Embryonic facial prominence (tissue), 1 donor: ENCODE measurements around the gene TCFL5.

Experiments
- DNase-seq: peaks from one replicate; pipeline ENCODE4 v3.0.0-alpha.2; 2016; ENCODE audit errors: extremely low spot score

Gene TCFL5

GRCh38 chr20:62797671-62798532 lies 63.7 kb downstream of the TCFL5 start:
- DNase-seq = no peak

GRCh38 chr20:62796699-62797491 lies 64.7 kb downstream of the TCFL5 start:
- DNase-seq = no peak

- DNase-seq = no peak
Observed at GRCh38 chr20:62795023-62795761, 66.4 kb downstream of the TCFL5 start.

GRCh38 chr20:62794007-62794724 lies 67.5 kb downstream of the TCFL5 start:
- peak; percentile 72 for DNase-seq

GRCh38 chr20:62793757-62794006 lies 67.9 kb downstream of the TCFL5 start:
- no peak for DNase-seq

- DNase-seq = no peak
Observed at GRCh38 chr20:62792940-62793756, 68.5 kb downstream of the TCFL5 start.

GRCh38 chr20:62792182-62792939 lies 69.3 kb downstream of the TCFL5 start:
- no peak for DNase-seq

- DNase-seq = peak; percentile 77
Observed at GRCh38 chr20:62791301-62792181, 70.1 kb downstream of the TCFL5 start.
